Trophoblast cell (in vitro differentiated cells and primary cell): ENCODE measurements around the gene RIN3.

Experiments
- DNase-seq, 2 donors: peaks; one replicate each; pipeline ENCODE4 v3.0.0-alpha.2; 2016
- H2AFZ ChIP-seq: 2 replicates; pipeline ENCODE4 v1.6.1; 2013; ENCODE audit warnings: low read length, moderate library complexity, mild to moderate bottlenecking; ENCODE audit not compliant: insufficient read depth, poor library complexity
- H2AK5ac ChIP-seq: 2 replicates; pipeline ENCODE4 v1.6.1; 2013; ENCODE audit warnings: mild to moderate bottlenecking, low read length
- H2BK120ac ChIP-seq: 2 replicates; pipeline ENCODE4 v1.6.1; 2013; ENCODE audit warnings: low read length, mild to moderate bottlenecking, moderate library complexity; ENCODE audit not compliant: insufficient read depth, poor library complexity
- H2BK12ac ChIP-seq: 2 replicates; pipeline ENCODE4 v1.6.1; 2013; ENCODE audit warnings: mild to moderate bottlenecking, low read length, moderate library complexity
- H2BK5ac ChIP-seq: 2 replicates; pipeline ENCODE4 v1.6.1; 2013; ENCODE audit warnings: low read length, low read depth, moderate library complexity, mild to moderate bottlenecking; ENCODE audit not compliant: poor library complexity
- H3K14ac ChIP-seq: 2 replicates; pipeline ENCODE4 v1.6.1; 2013; ENCODE audit warnings: mild to moderate bottlenecking, low read length
- H3K18ac ChIP-seq: 2 replicates; pipeline ENCODE4 v1.6.1; 2013; ENCODE audit warnings: mild to moderate bottlenecking, low read length
- H3K23ac ChIP-seq: 2 replicates; pipeline ENCODE4 v1.6.1; 2013; ENCODE audit warnings: low read length
- H3K27ac ChIP-seq: 2 replicates; pipeline ENCODE4 v1.5.1; 2013; ENCODE audit warnings: low read depth, mild to moderate bottlenecking, inconsistent platforms, low read length, moderate library complexity
- H3K27me3 ChIP-seq: 2 replicates; pipeline ENCODE4 v1.6.1; 2013; ENCODE audit warnings: inconsistent platforms, mild to moderate bottlenecking, low read length, moderate library complexity; ENCODE audit not compliant: insufficient read depth
- H3K36me3 ChIP-seq, 2 experiments: 1 replicate in 1 of 2; 2 replicates in 1 of 2; pipeline ENCODE4 v1.6.1; 2013; ENCODE audit warnings: low read length in 2 of 2, mild to moderate bottlenecking in 2 of 2, moderate library complexity in 1 of 2; ENCODE audit not compliant: insufficient read depth in 2 of 2, control insufficient read depth in 1 of 2
- H3K4ac ChIP-seq: 2 replicates; pipeline ENCODE4 v1.6.1; 2013; ENCODE audit warnings: low read depth, mild to moderate bottlenecking, low read length, moderate library complexity
- H3K4me1 ChIP-seq, 2 experiments: 1 replicate in 1 of 2; 2 replicates in 1 of 2; pipeline ENCODE4 v1.6.1; 2013; ENCODE audit warnings: low read length in 2 of 2, mild to moderate bottlenecking in 2 of 2, moderate library complexity in 1 of 2; ENCODE audit not compliant: insufficient read depth in 2 of 2, control insufficient read depth in 1 of 2
- H3K4me2 ChIP-seq: 2 replicates; pipeline ENCODE4 v1.6.1; 2013; ENCODE audit warnings: inconsistent platforms, mild to moderate bottlenecking, low read length, moderate library complexity
- H3K4me3 ChIP-seq: 2 replicates; pipeline ENCODE4 v1.5.1; 2013; ENCODE audit warnings: mild to moderate bottlenecking, low read depth, low read length, inconsistent platforms
- H3K79me1 ChIP-seq: one replicate; pipeline ENCODE4 v1.6.1; 2013; ENCODE audit warnings: low read length
- H3K79me2 ChIP-seq: 2 replicates; pipeline ENCODE4 v1.6.1; 2013; ENCODE audit warnings: low read length, mild to moderate bottlenecking; ENCODE audit not compliant: control insufficient read depth, insufficient read depth, poor library complexity
- H3K9ac ChIP-seq: 2 replicates; pipeline ENCODE4 v1.6.1; 2013; ENCODE audit warnings: mild to moderate bottlenecking, low read length
- H3K9me3 ChIP-seq: 2 replicates; pipeline ENCODE4 v1.6.1; 2013; ENCODE audit warnings: low read depth, mild to moderate bottlenecking, control low read depth, inconsistent platforms, low read length; ENCODE audit not compliant: insufficient read depth
- H4K12ac ChIP-seq: 2 replicates; pipeline ENCODE4 v1.6.1; 2013; ENCODE audit warnings: low read depth, mild to moderate bottlenecking, low read length, moderate library complexity
- H4K8ac ChIP-seq: 2 replicates; pipeline ENCODE4 v1.6.1; 2013; ENCODE audit warnings: low read depth, mild to moderate bottlenecking, low read length, moderate library complexity
- H4K91ac ChIP-seq: one replicate; pipeline ENCODE4 v1.6.1; 2013; ENCODE audit warnings: low read depth, mild to moderate bottlenecking, low read length, moderate library complexity
- WGBS: extraction: QIAGEN DNeasy Blood & Tissue Kit; methylation state at CpG from one replicate; pipeline ENCODE4 v1.1.7; 2013; ENCODE audit warnings: missing lambda C conversion rate; ENCODE audit not compliant: insufficient read length, insufficient coverage; ENCODE audit errors: extremely low coverage; 5-methylcytosine and 5-hydroxymethylcytosine counted together

Gene RIN3

DNA sequence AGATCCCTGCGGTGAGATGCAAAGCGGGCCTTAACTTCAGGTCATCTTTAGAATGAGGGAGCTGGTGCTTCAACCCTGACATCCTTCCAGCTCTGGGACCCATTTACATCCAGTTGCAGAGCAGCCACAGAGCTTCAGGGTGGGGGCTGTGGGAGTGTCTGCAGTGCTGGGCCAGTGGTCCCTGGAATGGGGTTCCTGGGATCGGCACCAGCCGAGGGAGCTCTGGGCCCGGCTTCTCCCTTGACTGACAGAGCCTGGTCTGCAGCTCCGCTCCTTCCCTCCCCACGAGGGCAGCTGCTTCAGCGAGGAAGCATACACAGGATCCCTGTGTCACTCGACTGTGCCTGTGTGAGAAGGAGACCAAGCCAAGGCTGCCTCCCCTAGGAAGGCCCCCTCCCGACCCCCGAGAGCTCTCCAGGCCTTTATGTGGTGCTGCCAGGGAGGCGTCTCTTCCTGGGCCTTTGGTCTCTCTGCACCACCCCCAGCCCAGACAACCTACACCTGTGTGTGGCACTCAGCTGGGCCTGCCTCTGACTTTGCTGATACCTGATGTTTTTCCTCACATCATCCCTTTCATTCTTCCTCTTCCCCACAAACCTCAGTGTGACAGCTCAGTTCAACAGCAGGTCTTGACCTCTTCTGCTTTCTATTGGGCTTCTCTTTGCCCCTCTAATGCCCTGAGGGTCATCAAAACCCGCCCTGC lies 48.1 kb upstream of the RIN3 start:
- Histone ChIP-seq H2AK5ac (no peak overlapping the region), H3K4me3 (no peak overlapping the region), H3K9me3 (peaks cover 4% of the 10 kb centered on the region), H3K27me3 (no peaks in the 10 kb centered on the region), H2BK120ac (no peak overlapping the region), H4K12ac (no peak overlapping the region), H3K79me1 (no peaks in the 10 kb centered on the region), H3K36me3 (no peaks in the 10 kb centered on the region), H2BK5ac (no peak overlapping the region), H4K8ac (no peak overlapping the region), H3K14ac (no peak overlapping the region), H3K4me2 (no peak overlapping the region), H3K18ac (no peak overlapping the region), H3K27ac (no peak overlapping the region), H2AFZ (no peak overlapping the region), H3K23ac (no peak overlapping the region), H3K9ac (no peak overlapping the region), H3K79me2 (no peaks in the 10 kb centered on the region), H3K4me1 (no peaks in the 10 kb centered on the region), H4K91ac (no peak overlapping the region), H3K4ac (no peak overlapping the region), H2BK12ac (no peak overlapping the region)
- DNase-seq = no peak
- WGBS = no CpG with 5 or more reads among the region's 13 CpGs

DNA sequence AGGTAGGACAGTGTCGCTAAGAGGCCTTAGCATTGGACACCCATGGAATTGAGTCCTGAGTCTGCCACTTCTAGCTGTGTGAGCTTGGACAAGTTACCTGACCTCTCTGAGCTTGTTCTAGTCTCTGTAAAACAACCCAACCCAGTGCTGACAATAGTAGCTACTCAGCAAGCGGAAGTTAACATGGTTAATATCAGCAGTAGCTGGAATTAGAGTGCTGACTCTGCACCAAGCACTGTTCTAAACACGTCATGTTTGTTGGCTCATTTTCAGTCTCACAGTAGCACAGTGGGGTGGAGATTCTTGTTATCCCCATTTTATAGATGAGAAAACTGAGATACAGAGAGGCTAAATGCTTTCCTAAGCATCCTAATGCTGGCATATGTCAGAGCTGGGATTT lies 47.5 kb upstream of the RIN3 start:
- Histone ChIP-seq H3K27me3 (no peaks in the 10 kb centered on the region), H3K79me1 (no peaks in the 10 kb centered on the region), H3K14ac (no peak overlapping the region), H3K4me1 (no peaks in the 10 kb centered on the region), H3K4me3 (no peak overlapping the region), H3K9ac (no peak overlapping the region), H3K9me3 (peaks cover 4% of the 10 kb centered on the region), H3K4me2 (no peak overlapping the region), H4K91ac (no peak overlapping the region), H2BK120ac (no peak overlapping the region), H4K12ac (no peak overlapping the region), H3K36me3 (no peaks in the 10 kb centered on the region), H2AK5ac (no peak overlapping the region), H2BK5ac (no peak overlapping the region), H3K18ac (no peak overlapping the region), H2AFZ (no peak overlapping the region), H4K8ac (no peak overlapping the region), H3K79me2 (no peaks in the 10 kb centered on the region), H3K4ac (no peak overlapping the region), H2BK12ac (no peak overlapping the region), H3K23ac (no peak overlapping the region), H3K27ac (no peak overlapping the region)
- DNase-seq = no peak
- no CpG with 5 or more reads among the region's 3 CpGs for WGBS

DNA sequence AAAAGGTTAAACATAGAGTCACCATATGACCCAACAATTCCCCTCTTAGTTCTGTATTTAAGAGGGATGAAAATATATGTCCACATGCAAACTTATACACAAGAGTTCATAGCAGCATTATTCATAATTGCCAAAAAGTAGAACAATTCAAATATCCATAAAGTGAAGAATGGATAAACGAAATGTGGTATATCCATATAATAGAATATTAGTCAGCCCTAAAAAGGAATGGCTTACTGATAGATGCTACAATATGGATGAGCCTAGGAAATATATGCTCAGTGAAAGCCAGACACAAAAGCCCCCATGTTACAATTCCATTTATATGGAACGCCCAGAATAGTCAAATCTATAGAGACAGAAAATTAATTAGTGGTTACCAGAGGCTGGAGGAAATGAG lies 44.1 kb upstream of the RIN3 start:
- no peak overlapping the region for H4K8ac ChIP-seq
- H4K12ac ChIP-seq = no peak overlapping the region
- H3K36me3 ChIP-seq = no peaks in the 10 kb centered on the region
- peaks cover 6% of the 10 kb centered on the region for H3K79me1 ChIP-seq
- H3K4me3 ChIP-seq = no peak overlapping the region
- no peak overlapping the region for H4K91ac ChIP-seq
- H2BK12ac ChIP-seq = no peak overlapping the region
- H3K27ac ChIP-seq = no peak overlapping the region
- peaks cover 2 to 5% of the 10 kb centered on the region in 2 experiments for H3K4me1 ChIP-seq
- no peak overlapping the region for H2BK5ac ChIP-seq
- DNase-seq = no peak
- H2BK120ac ChIP-seq = no peak overlapping the region
- no peak overlapping the region for H3K14ac ChIP-seq
- H2AK5ac ChIP-seq = no peak overlapping the region
- H3K4me2 ChIP-seq = no peak overlapping the region
- peaks cover 4% of the 10 kb centered on the region for H3K9me3 ChIP-seq
- no peak overlapping the region for H3K9ac ChIP-seq
- H3K27me3 ChIP-seq = no peaks in the 10 kb centered on the region
- H3K4ac ChIP-seq = no peak overlapping the region
- no CpG with 5 or more reads among the region's 2 CpGs for WGBS
- H3K18ac ChIP-seq = no peak overlapping the region
- H3K79me2 ChIP-seq = no peaks in the 10 kb centered on the region
- H3K23ac ChIP-seq = no peak overlapping the region
- H2AFZ ChIP-seq = no peak overlapping the region

DNA sequence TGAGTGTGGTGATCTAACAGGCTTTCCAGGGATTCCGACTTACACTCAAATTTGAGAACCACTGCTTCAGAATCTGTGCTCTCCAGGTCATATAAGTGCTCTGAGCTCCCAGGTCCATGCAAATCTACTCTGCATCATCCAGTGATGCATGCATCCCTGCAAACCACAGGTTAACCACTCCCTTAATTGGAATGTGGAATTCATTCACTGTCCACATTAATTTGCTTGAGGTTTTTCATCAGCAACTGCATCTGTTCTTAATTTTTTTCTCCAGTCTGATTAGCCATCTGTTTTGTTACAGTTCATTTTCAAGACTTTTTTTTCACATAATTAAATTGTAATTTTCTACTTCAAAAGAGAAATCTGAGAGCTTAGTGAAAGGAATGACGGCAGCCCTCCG lies 43.4 kb upstream of the RIN3 start:
- Histone ChIP-seq H3K4me1 (peaks cover 2 to 5% of the 10 kb centered on the region in 2 experiments), H3K4me3 (no peak overlapping the region), H3K9me3 (peaks cover 4% of the 10 kb centered on the region), H2BK5ac (no peak overlapping the region), H3K23ac (no peak overlapping the region), H3K79me1 (peaks cover 6% of the 10 kb centered on the region), H3K9ac (no peak overlapping the region), H2AK5ac (no peak overlapping the region), H3K27me3 (no peaks in the 10 kb centered on the region), H4K8ac (no peak overlapping the region), H3K36me3 (no peaks in the 10 kb centered on the region), H2AFZ (no peak overlapping the region), H3K4me2 (no peak overlapping the region), H4K91ac (no peak overlapping the region), H3K79me2 (no peaks in the 10 kb centered on the region), H3K27ac (no peak overlapping the region), H3K14ac (no peak overlapping the region), H3K4ac (no peak overlapping the region), H4K12ac (no peak overlapping the region), H2BK12ac (no peak overlapping the region), H2BK120ac (no peak overlapping the region), H3K18ac (no peak overlapping the region)
- WGBS = no CpG with 5 or more reads among the region's 3 CpGs
- no peak for DNase-seq
